Smooth muscle cell (in vitro differentiated cells): ENCODE results near the gene CCDC9. TPM values are rescaled to one million over a fixed set of nuclear protein-coding genes. Genes with fewer than 3 reads are reported as not detected.

Experiments used
- DNase-seq: peaks from one replicate; lab custom pipeline; 2025; ENCODE audit not compliant: unreplicated experiment; lab: John Stamatoyannopoulos, UW
- H2AFZ ChIP-seq: fragments of 200-600 bp; sonication (generic); 2 replicates; pipeline ENCODE4 v1.6.0; 2016; ENCODE audit warnings: antibody characterized with exemption, low read depth, mild to moderate bottlenecking
- H3F3A ChIP-seq: fragments of 200-600 bp; sonication (generic); 2 replicates; pipeline ENCODE4 v1.6.0; 2017; ENCODE audit warnings: antibody characterized with exemption, low read depth
- H3K27ac ChIP-seq: fragments of 200-600 bp; sonication (generic); 2 replicates; pipeline ENCODE4 v1.5.1; 2016; ENCODE audit warnings: low read depth, mild to moderate bottlenecking
- H3K27me3 ChIP-seq: fragments of 200-600 bp; sonication (generic); 2 replicates; pipeline ENCODE4 v1.6.1; 2016; ENCODE audit warnings: low read depth, mild to moderate bottlenecking
- H3K36me3 ChIP-seq: fragments of 200-600 bp; sonication (generic); 2 replicates; pipeline ENCODE4 v1.5.1; 2016; ENCODE audit warnings: low read depth
- H3K4me1 ChIP-seq: fragments of 200-600 bp; sonication (generic); 2 replicates; pipeline ENCODE4 v1.5.1; 2016; ENCODE audit warnings: low read depth
- H3K4me2 ChIP-seq: fragments of 200-600 bp; sonication (generic); 2 replicates; pipeline ENCODE4 v1.6.0; 2016; ENCODE audit warnings: mild to moderate bottlenecking
- H3K4me3 ChIP-seq: fragments of 200-600 bp; sonication (generic); 2 replicates; pipeline ENCODE4 v1.5.1; 2016; ENCODE audit warnings: mild to moderate bottlenecking
- H3K79me2 ChIP-seq: fragments of 200-600 bp; sonication (generic); 2 replicates; pipeline ENCODE4 v1.6.0; 2016; ENCODE audit warnings: low read depth, mild to moderate bottlenecking
- H3K9ac ChIP-seq: fragments of 200-600 bp; sonication (generic); 2 replicates; pipeline ENCODE4 v1.6.0; 2016; ENCODE audit warnings: low read depth
- H3K9me3 ChIP-seq: fragments of 200-600 bp; sonication (generic); replicated peaks from 2 replicates; pipeline ENCODE4 v1.5.1; 2016; ENCODE audit warnings: low read depth
- H4K20me1 ChIP-seq: fragments of 200-600 bp; sonication (generic); 2 replicates; pipeline ENCODE4 v1.6.0; 2016; ENCODE audit warnings: low read depth
- WGBS: methylation state at CpG from one replicate; pipeline ENCODE4 v1.1.7; 2016; ENCODE audit warnings: low lambda C conversion rate; 5-methylcytosine and 5-hydroxymethylcytosine counted together
- polyA plus RNA-seq: library from polyadenylated mRNA; unstranded; fragments of >200 nt; fragmentation: Nextera tagmentation; extraction: Ambion mirVana; gene quantifications from 2 replicates; pipeline ENCODE4 v1.2.1, GENCODE V29; 2016
- total RNA-seq: library from RNA; depleted of rRNA; stranded (reverse); fragments of >200 nt; gene quantifications from 2 replicates; pipeline ENCODE4 v1.2.3, GENCODE V29; 2014
- TF ChIP-seq, protein P1 (sequence below): fragments of 200-600 bp; sonication (generic); IDR thresholded peaks from 2 replicates; pipeline ENCODE4 v1.5.1; 2017; ENCODE audit warnings: borderline replicate concordance, mild to moderate bottlenecking, antibody characterized with exemption; ENCODE audit not compliant: insufficient read depth, poor library complexity, severe bottlenecking

Gene CCDC9
- total and polyA plus RNA-seq, 2 experiments from 2014 or later, result 6.4 to 12.7 TPM

DNA sequence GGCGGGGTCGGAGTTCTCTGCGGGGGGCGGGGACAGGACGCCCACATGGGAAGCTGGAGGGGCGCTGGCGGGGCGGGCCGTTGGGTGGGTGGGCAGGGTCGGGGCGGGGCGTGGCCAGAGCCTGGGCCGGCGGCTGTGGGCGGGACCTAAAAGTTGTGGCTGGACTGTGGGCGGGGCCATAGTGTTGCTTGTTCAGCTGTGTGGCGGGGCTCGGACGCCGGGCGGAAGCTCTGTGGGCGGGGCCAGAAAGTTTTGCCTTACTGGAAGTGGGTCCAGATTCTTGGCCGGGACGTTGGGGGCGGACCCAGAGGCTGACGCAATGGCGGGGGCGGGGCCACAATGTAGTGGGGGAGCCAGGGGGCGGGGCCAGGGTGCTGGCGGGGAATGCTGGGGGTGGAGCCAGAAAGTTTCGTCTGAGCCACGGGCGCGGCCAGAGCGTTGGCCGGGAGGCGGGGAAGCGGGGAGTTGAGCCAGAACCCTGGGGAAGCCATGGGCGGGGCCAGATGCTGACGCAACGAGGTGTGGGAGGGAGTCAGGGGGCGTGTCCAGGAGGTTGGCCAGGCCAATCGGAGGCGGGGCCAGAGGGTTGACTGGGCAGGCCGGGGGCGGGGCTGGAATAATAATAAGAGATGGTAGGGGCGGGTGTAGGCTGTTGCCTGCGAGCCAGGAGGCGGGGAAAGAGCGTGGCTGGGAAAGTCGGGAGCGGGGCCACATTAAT lies 527 bp downstream of the CCDC9 start:
- peak overlapping the region; percentile 86 for H3K9ac ChIP-seq
- H3K79me2 ChIP-seq, result peaks cover 34% of the 10 kb centered on the region
- peak; percentile 100 for DNase-seq
- peaks cover 15% of the 10 kb centered on the region for H3K4me1 ChIP-seq
- peak overlapping the region; percentile 90 for H3K27ac ChIP-seq
- H2AFZ ChIP-seq, result no peak overlapping the region
- TF ChIP-seq, protein P1, sequence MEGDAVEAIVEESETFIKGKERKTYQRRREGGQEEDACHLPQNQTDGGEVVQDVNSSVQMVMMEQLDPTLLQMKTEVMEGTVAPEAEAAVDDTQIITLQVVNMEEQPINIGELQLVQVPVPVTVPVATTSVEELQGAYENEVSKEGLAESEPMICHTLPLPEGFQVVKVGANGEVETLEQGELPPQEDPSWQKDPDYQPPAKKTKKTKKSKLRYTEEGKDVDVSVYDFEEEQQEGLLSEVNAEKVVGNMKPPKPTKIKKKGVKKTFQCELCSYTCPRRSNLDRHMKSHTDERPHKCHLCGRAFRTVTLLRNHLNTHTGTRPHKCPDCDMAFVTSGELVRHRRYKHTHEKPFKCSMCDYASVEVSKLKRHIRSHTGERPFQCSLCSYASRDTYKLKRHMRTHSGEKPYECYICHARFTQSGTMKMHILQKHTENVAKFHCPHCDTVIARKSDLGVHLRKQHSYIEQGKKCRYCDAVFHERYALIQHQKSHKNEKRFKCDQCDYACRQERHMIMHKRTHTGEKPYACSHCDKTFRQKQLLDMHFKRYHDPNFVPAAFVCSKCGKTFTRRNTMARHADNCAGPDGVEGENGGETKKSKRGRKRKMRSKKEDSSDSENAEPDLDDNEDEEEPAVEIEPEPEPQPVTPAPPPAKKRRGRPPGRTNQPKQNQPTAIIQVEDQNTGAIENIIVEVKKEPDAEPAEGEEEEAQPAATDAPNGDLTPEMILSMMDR, result no peak
- H4K20me1 ChIP-seq, result peaks cover 11% of the 10 kb centered on the region
- H3F3A ChIP-seq, result peaks cover 4% of the 10 kb centered on the region
- H3K4me3 ChIP-seq, result peak overlapping the region; percentile 59
- peaks cover 4% of the 10 kb centered on the region for H3K36me3 ChIP-seq
- H3K4me2 ChIP-seq, result peak overlapping the region; percentile 88
- no peaks in the 10 kb centered on the region for H3K27me3 ChIP-seq
- 0% methylated on average over 21 of the region's 52 CpGs for WGBS
- no peaks in the 10 kb centered on the region for H3K9me3 ChIP-seq

DNA sequence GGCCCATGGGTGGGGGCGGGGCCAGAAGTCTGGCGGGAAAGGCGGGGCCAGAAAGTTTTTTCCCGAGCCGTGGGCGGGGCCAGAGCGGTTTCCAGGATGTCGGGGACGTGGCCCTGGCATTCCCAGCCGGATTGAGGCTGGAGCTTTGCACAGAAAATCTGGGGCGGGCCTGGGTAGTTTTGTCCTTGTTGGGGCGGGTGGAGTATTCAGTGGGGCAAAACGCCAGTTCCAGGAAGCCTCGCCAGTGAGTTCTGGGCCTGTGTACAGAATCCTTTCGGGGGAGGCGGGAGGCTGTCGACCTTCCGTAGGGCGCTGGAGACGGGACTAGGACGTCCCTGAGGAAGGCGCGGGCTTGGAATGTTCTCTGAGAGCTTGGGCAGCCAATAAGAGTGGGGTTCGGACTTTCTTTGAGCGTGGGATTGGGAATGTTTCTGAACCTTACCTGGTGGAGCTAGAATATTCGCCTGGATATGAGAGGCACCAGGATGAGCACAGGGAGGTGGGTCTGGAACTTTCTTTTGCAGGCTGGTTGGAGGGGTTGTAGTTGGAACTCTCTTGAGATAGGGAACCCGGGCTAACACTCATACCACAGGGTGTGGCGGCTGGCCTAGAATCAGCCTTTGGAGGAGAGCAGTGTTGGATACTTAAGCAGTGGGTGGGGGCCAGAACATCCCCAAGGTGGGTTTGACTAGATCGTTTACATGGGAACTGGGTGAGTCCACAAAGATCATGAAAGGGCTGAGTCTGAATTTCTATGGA lies 1.3 kb downstream of the CCDC9 start:
- H3K79me2 ChIP-seq, result peaks cover 38% of the 10 kb centered on the region
- H3K4me3 ChIP-seq, result peak overlapping the region; percentile 59
- H3K4me1 ChIP-seq, result peaks cover 15% of the 10 kb centered on the region
- peak overlapping the region; percentile 77 for H3K9ac ChIP-seq
- TF ChIP-seq, protein P1, result no peak
- peaks cover 4% of the 10 kb centered on the region for H3F3A ChIP-seq
- peaks cover 15% of the 10 kb centered on the region for H4K20me1 ChIP-seq
- no peak overlapping the region for H2AFZ ChIP-seq
- no peak for DNase-seq
- H3K9me3 ChIP-seq, result no peaks in the 10 kb centered on the region
- H3K27me3 ChIP-seq, result no peaks in the 10 kb centered on the region
- WGBS, result 3% methylated on average over 23 of the region's 29 CpGs
- H3K27ac ChIP-seq, result peak overlapping the region; percentile 88
- peak overlapping the region; percentile 91 for H3K4me2 ChIP-seq
- peaks cover 4% of the 10 kb centered on the region for H3K36me3 ChIP-seq

DNA sequence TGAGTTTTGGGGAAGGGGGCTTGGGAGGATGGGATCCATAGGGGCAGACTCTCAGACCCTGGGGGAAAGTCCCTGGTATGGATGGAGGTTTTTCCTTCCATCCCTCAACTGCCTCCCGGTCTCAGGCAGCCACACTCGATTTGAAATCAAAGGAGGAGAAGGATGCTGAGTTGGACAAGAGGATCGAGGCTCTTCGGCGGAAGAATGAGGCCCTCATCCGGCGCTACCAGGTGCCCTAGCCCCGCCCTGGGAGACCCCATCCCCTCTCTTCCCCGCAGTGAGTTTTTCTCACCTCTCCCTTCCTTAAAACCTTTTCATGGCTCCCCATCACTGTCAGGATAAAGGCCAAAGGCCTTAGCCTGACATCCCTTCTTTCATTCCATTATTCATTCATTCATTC lies 2.1 kb downstream of the CCDC9 start:
- Histone ChIP-seq H3K9ac (peak overlapping the region; percentile 77), H3F3A (peaks cover 4% of the 10 kb centered on the region), H3K4me2 (peak overlapping the region; percentile 91), H2AFZ (no peak overlapping the region), H3K27ac (peak overlapping the region; percentile 88), H3K36me3 (peaks cover 4% of the 10 kb centered on the region), H3K27me3 (no peaks in the 10 kb centered on the region), H4K20me1 (peaks cover 23% of the 10 kb centered on the region), H3K9me3 (no peaks in the 10 kb centered on the region), H3K4me3 (peak overlapping the region; percentile 59), H3K4me1 (peaks cover 15% of the 10 kb centered on the region), H3K79me2 (peaks cover 44% of the 10 kb centered on the region)
- 91% methylated on average over 9 of the region's 9 CpGs for WGBS
- TF ChIP-seq, protein P1, result no peak
- no peak for DNase-seq
